Measurements from ENCODE around the gene MYDGF.

GRCh38 chr19:4649392-4650047 lies 20.6 kb downstream of the MYDGF start:
- no peak for TF ChIP-seq CTCF (IDR thresholded peaks at IDR 0.05)
- no peak for TF ChIP-seq ZFX (IDR thresholded peaks at IDR 0.05; ENCODE audit: borderline replicate concordance)

Data from 22Rv1 (cell line).